PFSK-1 (cell line): Measurements from ENCODE around the gene CLDN10.

Experiments used
- FOXP2 ChIP-seq: optimal IDR thresholded peaks from 2 replicates; pipeline ENCODE3; 2011; ENCODE audit warnings: borderline replicate concordance, control low read depth, inconsistent platforms; ENCODE audit not compliant: insufficient read depth; ENCODE audit errors: extremely low read length, extremely low read depth
- POLR2AphosphoS5 ChIP-seq: IDR thresholded peaks from 2 replicates; pipeline ENCODE4 v1.6.1; 2012; ENCODE audit warnings: low read depth, mild to moderate bottlenecking, control low read depth, low read length, moderate library complexity
- REST ChIP-seq, 2 experiments: IDR thresholded peaks; 2 replicates each; pipeline versions ENCODE4 v1.6.1 to v1.8.0; 2011 to 2012; ENCODE audit warnings: low read depth in 2 of 2, low read length in 2 of 2, control low read depth in 1 of 2, inconsistent platforms in 1 of 2, mild to moderate bottlenecking in 1 of 2, moderate library complexity in 1 of 2; ENCODE audit not compliant: insufficient read depth in 1 of 2
- SIN3A ChIP-seq: IDR thresholded peaks from 2 replicates; pipeline ENCODE4 v1.6.1; 2012; ENCODE audit warnings: mild to moderate bottlenecking, low read length, moderate library complexity, borderline replicate concordance; ENCODE audit not compliant: insufficient read depth
- TAF1 ChIP-seq: IDR thresholded peaks from 2 replicates; pipeline ENCODE4 v1.6.1; 2012; ENCODE audit warnings: low read length, control low read depth, borderline replicate concordance; ENCODE audit not compliant: insufficient read depth

Gene CLDN10

GRCh38 chr13:95527955-95528354 is 24.6 kb upstream of the CLDN10 start:
- TF ChIP-seq REST (IDR thresholded peaks at IDR 0.05; ENCODE audit: insufficient read depth in 1 of 2, low read depth in 2 of 2, low read length in 2 of 2): no peak
- no peak for TF ChIP-seq SIN3A
- no peak for TF ChIP-seq FOXP2
- no peak for TF ChIP-seq POLR2AphosphoS5
- no peak for TF ChIP-seq TAF1

- TF ChIP-seq REST (IDR thresholded peaks at IDR 0.05; ENCODE audit: insufficient read depth in 1 of 2, low read depth in 2 of 2, low read length in 2 of 2): no peak
- TF ChIP-seq SIN3A: no peak
- no peak for TF ChIP-seq TAF1
- no peak for TF ChIP-seq POLR2AphosphoS5
- TF ChIP-seq FOXP2: no peak
Observed at GRCh38 chr13:95530178-95530577, 22.3 kb upstream of the CLDN10 start.

GRCh38 chr13:95533545-95534160 is 18.9 kb upstream of the CLDN10 start:
- no peak for TF ChIP-seq FOXP2
- TF ChIP-seq SIN3A: no peak
- TF ChIP-seq REST (IDR thresholded peaks at IDR 0.05; ENCODE audit: insufficient read depth in 1 of 2, low read depth in 2 of 2, low read length in 2 of 2): no peak
- TF ChIP-seq TAF1: no peak
- no peak for TF ChIP-seq POLR2AphosphoS5

- TF ChIP-seq TAF1 (no peak), SIN3A (no peak), POLR2AphosphoS5 (no peak), FOXP2 (no peak), REST (IDR thresholded peaks at IDR 0.05; ENCODE audit: insufficient read depth in 1 of 2, low read depth in 2 of 2, low read length in 2 of 2) (no peak)
Observed at GRCh38 chr13:95535243-95535642, 17.3 kb upstream of the CLDN10 start.
